GM21528 (cell line): ENCODE measurements around the gene ELMO1.
"Not testable (repeated sequence)": the region's sequence is repeated elsewhere in the genome, so short reads cannot be mapped to it uniquely, and the experiment has no call there.

ENCODE experiments used
- ATAC-seq: cut with Tn5 transposase; IDR thresholded peaks from one replicate; pipeline ENCODE4 v1.9.1; 2021; ENCODE audit warnings: mild to moderate bottlenecking, moderate library complexity; ENCODE audit not compliant: unreplicated experiment, low FRiP score

The ELMO1 gene

DNA sequence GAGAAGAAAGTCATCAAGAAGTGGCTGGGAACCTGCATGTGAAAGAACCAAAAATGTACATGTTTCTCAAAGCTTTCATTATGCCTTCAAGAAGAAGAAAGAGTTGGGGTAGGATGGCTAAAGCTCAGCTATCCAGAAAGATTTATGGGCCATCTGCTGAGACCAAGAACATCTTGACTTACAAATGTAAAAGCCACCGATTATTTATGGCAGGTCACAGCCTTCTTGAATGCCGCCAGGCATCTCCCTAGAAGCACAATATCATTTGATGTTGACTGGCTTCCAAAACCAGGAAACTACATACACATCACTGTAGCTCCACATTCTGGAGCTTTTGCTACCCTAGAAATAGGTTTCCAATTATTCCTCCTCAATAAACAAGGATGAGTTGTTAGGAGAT is 470.2 kb downstream of the ELMO1 start:
- ATAC-seq = no peak

DNA sequence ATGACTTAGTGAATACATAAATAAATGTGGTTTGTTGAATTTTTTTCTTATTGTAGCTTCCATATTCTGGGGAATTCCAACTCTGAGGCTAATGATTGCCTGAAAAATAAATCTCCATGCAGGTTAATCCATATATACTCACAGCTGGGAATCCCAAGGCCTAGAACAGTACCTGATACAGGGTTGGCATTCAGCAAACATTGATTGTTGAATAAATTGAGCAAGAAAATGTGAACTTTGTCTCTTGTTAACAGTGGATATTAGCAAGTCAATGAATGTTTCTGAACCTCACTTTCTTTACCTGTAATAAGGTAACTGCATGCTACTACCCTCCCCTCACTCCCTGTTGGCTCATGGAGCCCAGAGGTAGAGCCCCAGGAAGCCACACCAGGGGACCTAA is 470.8 kb downstream of the ELMO1 start:
- ATAC-seq = no peak

DNA sequence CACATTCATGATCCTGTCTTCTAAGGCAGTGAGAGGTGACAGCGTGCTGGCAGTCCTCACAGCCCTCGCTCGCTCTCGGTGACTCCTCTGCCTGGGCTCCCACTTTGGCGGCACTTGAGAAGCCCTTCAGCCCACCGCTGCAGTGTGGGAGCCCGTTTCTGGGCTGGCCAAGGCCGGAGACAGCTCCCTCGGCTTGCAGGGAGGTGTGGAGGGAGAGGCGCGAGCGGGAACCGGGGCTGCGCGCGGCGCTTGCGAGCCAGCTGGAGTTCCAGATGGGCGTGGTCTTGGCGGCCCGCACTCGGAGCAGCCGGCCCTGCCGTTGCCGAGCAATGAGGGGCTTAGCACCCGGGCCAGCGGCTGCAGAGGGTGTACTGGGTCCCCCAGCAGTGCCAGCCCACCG is 475.1 kb downstream of the ELMO1 start:
- not testable (repeated sequence) for ATAC-seq

DNA sequence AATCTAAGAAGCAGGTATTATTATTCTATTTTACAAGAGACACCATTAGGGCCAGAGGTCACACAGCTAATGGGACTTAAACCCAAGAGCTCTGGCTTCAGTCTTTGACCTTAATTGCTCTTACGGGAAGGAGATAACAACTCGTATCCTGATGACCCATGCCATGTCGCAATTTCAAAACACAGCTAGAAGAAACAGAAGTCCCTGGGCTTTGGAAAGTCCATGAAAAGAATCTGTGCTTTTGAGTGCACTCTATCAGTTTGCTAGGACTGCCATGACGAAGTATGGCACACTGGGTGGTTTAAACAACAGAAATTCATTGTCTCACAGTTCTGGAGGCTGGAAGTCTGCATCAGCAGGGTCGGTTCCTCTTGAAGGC is 476.5 kb downstream of the ELMO1 start:
- ATAC-seq = no peak

DNA sequence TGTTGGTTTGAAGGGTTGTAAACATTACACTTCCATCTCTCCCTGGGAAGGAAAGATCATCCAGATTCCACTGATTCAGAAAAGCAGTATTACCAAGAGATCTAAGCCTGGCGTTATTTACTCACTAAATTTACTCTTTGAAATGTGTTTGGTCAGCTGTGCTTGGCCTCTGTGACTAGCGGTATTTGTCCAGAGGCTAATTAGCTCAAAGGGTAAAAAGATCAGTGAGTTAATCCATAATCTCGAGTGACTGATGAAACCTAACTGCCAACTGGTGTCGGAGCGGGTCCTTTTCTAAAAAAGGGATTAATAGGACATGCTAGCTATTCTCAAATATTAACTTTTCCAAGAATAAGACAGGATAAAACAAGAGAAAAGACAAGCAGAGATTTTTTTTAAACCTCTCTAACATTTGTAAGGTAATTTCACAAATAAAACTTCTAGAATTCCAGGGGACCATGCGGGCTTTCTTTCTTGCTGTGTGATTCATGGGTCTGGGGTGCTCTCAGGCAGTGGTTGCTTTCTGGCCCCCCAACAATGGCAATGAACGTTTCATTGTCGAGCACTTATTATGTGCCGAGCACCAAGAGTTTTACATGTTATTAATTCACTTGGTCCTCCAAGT is 477.0 kb downstream of the ELMO1 start:
- ATAC-seq = no peak

DNA sequence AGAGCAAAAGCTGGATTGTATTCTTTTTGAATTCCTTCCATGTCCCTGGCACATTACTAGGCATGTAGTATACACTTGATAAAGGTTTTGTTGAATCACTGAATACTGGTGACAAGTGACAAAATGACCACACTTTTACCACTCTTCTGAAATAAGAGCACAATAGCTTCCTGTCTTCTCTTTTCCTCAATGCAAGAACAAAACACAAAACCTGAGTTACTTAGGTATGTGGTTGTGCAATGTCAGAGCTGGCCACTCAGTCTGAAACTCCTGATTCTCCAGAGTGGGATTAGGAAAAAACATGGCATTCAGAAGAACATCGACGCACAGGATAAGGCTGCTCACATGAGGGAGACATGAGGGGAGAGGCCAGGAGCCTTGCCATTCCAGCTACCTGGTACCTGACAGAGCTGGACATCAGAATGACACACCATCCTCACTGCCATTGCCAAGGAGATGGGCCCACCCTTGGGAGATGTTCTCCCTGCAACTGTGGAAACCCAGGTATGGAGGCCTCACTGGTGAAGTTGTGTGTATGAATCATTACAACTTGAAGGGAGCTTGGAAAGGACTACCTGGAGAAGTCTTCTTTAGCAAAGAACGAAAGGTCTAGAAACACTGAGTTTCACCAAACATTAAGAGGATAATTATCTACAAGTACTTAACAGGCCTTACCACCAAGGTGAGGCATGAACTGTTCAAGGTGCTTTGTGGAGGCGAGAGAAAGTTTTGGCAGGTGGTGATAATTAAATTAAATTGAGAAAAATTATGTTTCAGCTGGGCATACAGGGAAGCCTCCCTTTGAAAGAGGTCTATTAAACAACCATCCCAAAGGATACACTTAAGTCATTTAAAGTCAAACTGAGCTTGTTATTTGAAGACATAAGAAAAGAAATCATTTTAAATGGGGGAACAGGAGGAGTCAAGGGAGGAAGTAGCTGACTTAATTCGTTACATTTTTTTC is 477.8 kb downstream of the ELMO1 start:
- no peak for ATAC-seq

DNA sequence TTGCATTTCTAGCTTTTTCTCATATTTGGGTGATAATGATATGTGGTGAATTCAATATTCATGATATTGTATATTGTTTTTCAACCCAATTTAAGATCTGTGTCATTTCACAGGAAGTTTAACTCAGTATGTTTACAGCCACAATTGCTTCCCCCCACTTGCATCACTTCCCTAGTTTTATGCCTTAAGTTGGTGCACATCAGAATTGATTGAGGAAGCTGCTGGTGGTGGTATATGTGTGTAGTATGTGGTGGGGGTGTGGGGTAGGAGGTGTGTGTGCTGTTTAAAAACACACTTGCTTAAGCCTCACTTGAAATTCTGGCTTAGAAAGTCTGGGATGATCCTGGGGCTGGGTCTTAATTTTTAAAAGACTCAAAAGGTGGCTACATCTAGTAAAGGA is 479.3 kb downstream of the ELMO1 start:
- ATAC-seq = no peak

DNA sequence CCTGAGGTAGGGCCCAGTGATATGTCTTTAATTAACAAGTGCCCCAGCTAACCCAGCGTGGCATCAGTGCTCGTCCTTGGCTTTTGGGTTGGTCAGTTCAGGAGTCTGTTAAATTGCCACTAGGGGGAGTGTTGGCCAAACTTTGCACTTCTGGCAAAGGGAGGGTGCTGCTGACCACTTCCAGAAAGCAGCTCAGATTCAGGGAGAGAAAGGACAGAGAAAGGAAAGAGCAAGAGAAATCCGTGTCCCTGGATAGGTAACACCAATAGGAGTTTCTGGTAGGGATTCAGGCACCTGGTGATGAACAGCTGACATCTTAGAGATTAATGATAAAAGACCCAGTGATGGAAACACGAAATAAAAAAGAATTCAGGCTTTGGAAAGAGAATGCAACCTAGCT is 481.3 kb downstream of the ELMO1 start:
- no peak for ATAC-seq

DNA sequence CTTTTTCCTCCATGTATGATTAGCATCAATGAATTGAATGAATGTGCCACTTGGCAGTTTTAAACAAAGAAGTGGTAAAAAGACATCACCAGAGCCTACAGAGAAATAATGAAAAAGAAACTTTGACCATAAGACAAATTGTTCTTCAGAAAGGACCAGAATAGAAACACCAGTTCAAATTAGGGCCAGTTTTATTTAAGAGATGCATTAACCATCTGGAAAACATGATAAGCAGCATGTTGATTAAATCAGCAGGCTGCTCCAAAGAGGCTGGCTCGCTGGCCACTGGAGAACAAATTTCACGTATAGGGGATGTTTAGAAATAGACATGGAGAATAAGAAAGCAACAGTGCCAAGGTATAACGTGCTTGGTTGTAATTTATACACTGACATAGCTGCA is 482.0 kb downstream of the ELMO1 start:
- ATAC-seq = no peak

DNA sequence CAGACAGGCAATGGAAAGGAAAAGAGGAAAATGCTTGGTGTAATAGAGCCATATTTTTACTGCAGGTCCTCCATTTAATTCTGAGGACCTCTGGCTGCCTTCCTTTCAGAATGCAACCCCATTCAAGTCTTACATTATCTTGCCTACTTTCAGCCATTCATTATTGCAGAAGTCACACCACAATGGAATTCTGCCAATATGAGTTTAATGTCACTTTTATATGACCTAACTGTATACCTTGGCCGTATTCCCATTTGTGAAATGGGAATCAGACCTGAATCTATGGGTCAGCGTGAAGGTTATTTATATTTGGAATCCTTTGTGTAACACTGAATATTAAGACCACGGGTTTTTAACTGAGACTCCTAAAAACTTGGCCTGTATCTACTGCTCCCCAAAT is 482.6 kb downstream of the ELMO1 start:
- no peak for ATAC-seq

DNA sequence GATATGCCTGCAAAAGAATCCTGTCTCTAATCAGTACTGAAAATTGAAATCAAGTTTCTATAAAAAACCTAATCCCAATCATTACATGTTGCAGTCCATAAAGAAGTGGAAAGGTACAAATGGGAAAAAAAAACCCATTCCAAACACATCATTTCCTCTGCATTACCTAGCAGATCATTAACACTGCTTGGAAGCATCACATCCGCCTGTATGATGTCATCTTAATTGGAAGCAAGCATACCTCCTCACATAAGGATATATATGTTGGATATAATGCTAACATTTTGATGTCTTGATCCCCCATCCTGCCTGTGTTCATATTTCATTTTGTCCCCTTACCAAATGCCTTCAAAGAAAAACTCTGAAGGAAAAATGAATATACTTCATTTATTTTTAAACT is 483.0 kb downstream of the ELMO1 start:
- ATAC-seq = no peak

DNA sequence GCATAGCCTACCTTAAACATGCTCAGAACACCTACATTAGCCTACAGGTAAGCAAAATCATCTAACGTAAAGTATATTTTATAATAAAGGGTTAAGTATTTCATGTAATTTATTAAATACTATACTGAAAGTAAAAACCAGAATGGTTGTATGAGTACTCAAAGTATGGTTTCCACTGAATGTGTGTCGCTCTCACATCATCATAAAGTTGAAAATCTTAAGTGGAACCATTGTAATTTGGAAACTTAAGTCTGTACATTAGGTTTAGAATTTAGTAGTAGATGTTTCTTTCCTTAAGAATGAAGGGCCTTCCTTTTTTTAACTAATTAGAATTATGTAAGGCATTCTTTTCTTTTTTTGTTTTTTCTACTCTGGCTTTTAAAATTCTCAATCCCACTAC is 484.4 kb downstream of the ELMO1 start:
- no peak for ATAC-seq

DNA sequence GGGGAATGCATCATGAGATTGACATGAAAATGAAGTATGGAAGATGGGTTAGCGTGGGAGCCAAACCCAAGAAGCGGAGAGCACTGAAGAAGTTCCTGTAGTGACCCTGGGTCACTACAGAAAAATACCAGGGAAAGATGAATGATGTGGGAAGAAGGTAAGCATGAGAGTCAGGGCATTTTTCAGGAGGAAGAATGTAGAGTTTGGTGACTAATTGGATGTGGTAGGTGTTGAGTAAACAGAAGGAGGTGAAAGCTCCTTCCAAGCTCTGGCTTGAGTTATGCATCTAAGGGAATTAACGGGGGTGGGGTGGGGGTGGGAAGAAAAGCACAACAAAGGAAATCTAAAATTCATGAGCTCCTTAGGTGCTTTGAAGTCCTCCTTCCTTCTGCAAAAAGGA is 486.3 kb downstream of the ELMO1 start:
- ATAC-seq = no peak

DNA sequence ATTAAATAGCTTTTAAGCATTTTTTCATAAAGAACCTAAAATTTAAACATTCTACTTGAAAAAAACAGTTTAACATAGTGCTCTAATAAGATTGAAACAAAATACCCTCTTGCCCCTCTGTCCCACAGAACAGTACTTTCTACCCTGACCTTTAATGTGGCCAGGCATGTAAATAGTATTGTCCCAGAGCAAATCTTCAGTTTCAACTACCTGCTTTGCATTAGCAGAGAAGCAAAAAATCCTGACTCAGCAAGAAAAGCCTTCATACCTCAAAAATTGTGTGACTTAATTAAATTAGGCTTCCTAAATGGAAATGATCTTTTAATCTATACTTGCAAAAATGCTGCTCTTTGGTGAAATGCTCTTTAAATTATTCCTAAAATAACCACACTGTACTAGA is 487.0 kb downstream of the ELMO1 start:
- ATAC-seq = no peak

DNA sequence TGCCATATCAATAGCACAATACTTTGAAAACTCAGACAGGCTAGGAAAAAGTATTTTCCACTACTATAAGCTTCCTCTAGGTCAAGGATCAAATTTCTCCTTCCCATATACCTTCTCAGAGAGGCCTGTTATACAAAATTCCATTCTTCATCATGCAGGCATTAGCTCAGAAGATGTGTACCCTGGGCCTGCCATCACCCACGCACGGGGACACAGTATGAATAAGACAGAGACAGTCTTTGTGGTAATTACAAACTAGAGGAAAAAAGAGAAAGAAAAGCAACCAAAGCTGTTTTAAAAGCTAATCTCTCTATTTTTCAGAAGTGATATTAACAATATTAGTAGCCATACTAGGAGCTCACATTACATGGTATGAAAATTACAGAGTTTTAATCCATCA is 487.6 kb downstream of the ELMO1 start:
- no peak for ATAC-seq

DNA sequence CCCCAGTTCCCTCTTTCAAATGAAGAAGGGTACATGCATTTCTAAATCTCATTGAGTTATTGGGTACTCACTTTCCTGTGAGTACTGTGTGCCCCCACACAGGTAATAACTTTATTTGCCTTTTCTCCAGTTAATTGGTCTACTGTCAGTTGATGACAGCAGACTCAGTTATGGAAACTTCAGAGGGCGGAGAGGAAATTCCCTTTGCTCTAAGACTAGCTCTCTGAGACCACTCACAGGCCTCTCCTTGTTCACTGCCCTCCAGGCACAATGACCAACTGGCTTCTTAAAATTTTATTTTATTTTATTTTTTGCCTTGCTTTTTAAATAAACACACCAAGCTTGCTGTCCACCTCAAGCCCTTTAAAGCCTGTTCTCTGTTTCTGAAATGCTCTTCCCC is 488.6 kb downstream of the ELMO1 start:
- no peak for ATAC-seq

DNA sequence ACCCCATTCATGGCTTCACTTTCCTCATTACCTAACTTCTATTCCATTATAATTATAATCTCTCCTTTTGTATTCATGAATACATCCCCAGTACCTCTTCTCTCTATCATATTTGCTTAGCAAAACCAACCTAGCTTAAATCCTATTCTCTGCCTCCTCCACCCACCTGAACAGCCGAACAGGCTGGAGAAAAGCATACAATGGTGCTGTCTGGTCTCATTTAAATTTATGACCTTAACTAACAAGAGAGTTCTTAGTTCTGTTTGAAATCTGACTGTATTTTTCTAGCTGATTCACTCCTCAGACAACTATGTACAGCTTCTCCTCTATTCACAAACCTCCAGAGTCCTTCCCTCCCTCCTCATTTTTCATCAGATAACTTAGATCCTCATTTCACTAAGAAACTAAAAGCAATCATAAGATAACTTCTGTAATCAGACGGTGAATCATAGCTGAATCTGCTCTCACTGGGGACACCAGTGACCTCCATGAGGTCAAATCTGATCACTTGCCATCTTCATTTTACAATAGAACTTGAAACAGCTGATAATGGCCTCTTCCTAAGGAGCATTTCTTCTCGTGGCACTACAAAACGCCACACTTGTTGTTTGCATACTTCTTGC is 490.4 kb downstream of the ELMO1 start:
- ATAC-seq = no peak

DNA sequence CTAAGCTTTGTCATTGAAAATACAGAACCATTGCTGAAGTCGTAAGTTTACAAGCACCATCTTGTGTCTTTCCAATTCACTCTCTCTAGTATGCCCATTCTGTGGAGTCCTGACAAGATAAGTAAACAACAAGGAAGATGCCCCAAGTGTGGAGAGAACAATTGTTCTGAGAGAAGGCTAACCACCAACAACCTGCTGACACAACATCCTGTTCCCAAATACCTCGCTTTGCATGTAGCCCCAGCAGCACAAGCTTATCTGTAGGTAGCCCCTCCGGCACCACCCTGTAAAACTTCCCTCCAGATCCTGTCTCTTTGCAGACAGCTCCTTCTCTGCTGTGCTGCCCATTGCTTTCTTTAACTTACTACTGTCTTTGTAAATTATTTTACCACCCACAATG is 491.0 kb downstream of the ELMO1 start:
- no peak for ATAC-seq

DNA sequence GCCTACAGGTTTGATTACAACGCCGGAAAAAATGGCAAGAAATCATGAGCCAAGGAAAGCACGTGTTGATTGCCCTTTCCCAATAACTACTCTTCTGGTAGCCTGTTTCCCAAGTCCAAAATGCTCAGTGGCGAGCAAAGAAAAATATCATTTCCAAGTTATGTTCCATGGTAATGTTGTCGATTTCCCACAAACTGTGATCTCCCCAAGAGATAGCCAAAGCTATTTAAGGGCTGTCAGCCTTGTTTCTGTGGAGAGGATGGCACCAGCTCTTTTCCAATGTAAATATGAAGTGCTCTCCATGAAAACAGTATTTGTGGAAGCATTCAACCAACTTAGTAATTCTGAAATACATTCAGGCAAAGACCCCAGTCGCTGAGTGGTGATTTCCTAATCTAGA is 491.9 kb downstream of the ELMO1 start:
- no peak for ATAC-seq

DNA sequence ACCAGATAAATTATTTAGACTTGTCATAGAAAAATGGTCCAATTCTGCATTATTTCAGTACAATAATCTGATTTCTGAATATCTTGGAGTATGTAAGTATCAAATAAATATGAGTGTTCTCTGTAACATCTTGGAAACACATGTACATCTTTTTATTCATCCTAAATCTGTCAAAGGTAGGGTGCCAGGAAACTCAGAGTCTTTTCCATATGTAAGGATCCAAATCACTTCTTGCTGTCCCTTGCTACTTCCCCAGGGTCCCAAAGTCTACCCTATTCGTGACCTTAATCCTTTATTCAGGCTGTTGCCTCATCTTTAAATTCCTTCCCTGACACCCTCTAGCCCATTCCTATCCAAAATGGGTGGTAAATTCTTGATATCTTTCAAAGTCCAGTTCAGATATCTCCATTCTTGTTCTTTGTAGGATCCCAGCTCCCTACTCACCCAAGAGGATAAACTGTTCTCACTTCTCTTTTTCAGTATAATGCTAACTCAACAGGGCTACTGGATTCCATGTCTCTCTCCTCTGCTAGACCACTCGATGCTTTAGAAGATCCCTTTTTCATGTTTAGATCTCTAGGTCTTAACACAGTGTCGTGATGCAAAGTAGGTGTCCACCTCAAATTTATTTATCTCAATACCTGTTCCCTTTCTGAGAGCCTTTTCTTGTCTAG is 493.1 kb downstream of the ELMO1 start:
- ATAC-seq = no peak

DNA sequence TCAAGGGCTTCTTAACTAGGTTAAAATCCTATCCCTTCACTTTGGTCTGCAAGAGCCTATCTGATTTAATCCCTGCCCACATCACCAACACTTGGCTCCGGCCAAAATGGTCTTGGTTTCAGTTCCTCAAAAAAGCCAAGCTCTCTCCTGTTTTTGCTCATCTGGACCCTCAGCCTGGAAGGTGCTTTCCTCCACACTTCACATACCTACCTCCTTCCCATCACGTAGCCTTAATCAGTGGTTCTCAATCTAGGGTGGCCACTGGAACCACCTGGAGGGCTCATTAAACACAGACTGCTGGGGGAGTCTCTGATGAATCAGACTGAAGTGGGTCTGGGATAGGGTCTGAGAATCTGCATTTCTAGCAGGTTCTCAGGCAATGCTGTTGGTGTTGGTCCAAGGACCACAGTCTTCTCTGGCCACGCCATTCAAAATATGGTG is 497.4 kb downstream of the ELMO1 start:
- peak; percentile 90 for ATAC-seq
